OCI-LY7 (cell line): ENCODE measurements around the gene HERC3. TPM values are rescaled to one million over a fixed set of nuclear protein-coding genes. Genes with fewer than 3 reads are reported as not detected.
A peak's percentile ranks its signal among the peaks of the same experiment; 100 is the strongest.

ENCODE experiments used
- BruUV-seq: library from RNA; stranded (reverse); fragments of 400-500 nt; replicated peaks from 2 replicates; lab custom pipeline; 2021; lab: Mats Ljungman, UMichigan
- CTCF ChIA-PET: fragments of 300-600 bp; sonication (Branson Sonifier 250); formaldehyde crosslinking; loops from one replicate; lab custom pipeline; 2022; ENCODE audit warnings: antibody characterized with exemption; ENCODE audit not compliant: unreplicated experiment; lab: Charles Lee
- POLR2A ChIA-PET: fragments of 300-600 bp; sonication (Branson Sonifier 250); formaldehyde crosslinking; loops from one replicate; lab custom pipeline; 2022; ENCODE audit warnings: antibody characterized with exemption; lab: Charles Lee
- DNase-seq: peaks from one replicate; pipeline ENCODE4 v3.0.0-alpha.2; 2015; ENCODE audit warnings: low spot score
- H2AFZ ChIP-seq: fragments of 200-600 bp; sonication (generic), shearing (Covaris generic); 2 replicates; pipeline ENCODE4 v1.6.1; 2014; ENCODE audit warnings: mild to moderate bottlenecking, antibody characterized with exemption, low read length, moderate library complexity
- H3K27ac ChIP-seq: fragments of 200-600 bp; sonication (generic); 2 replicates; pipeline ENCODE4 v1.5.1; 2014; ENCODE audit warnings: mixed run types, low read depth, mild to moderate bottlenecking, moderate library complexity, low read length, inconsistent platforms; ENCODE audit not compliant: poor library complexity, severe bottlenecking
- H3K36me3 ChIP-seq: fragments of 200-600 bp; sonication (generic); 2 replicates; pipeline ENCODE4 v1.6.1; 2014; ENCODE audit warnings: mild to moderate bottlenecking, antibody characterized with exemption, low read length, moderate library complexity, mixed read lengths; ENCODE audit not compliant: insufficient read depth
- H3K4me1 ChIP-seq: fragments of 200-600 bp; sonication (generic); 2 replicates; pipeline ENCODE4 v1.5.1; 2014; ENCODE audit warnings: mild to moderate bottlenecking, low read length; ENCODE audit not compliant: insufficient read depth, poor library complexity, severe bottlenecking
- H3K4me2 ChIP-seq: fragments of 200-600 bp; sonication (generic); 2 replicates; pipeline ENCODE4 v1.6.1; 2014; ENCODE audit warnings: mild to moderate bottlenecking, low read length
- H3K4me3 ChIP-seq: fragments of 200-600 bp; sonication (generic); 2 replicates; pipeline ENCODE4 v1.5.1; 2014; ENCODE audit warnings: mild to moderate bottlenecking, low read depth, low read length; ENCODE audit not compliant: poor library complexity, severe bottlenecking
- H3K79me2 ChIP-seq: fragments of 200-600 bp; sonication (generic); 2 replicates; pipeline ENCODE4 v1.6.1; 2016; ENCODE audit warnings: low read depth, mild to moderate bottlenecking, low read length, moderate library complexity, mixed read lengths; ENCODE audit not compliant: insufficient read depth
- H3K9me2 ChIP-seq: fragments of 200-600 bp; sonication (generic); 2 replicates; pipeline ENCODE4 v1.6.1; 2016; ENCODE audit warnings: mild to moderate bottlenecking, low read length, mixed read lengths; ENCODE audit not compliant: insufficient read depth
- H3K9me3 ChIP-seq: fragments of 200-600 bp; sonication (generic); 2 replicates; pipeline ENCODE4 v1.6.1; 2014; ENCODE audit warnings: mild to moderate bottlenecking, mixed run types, low read length, mixed read lengths
- H4K20me1 ChIP-seq: fragments of 200-600 bp; sonication (generic); 2 replicates; pipeline ENCODE4 v1.6.1; 2014; ENCODE audit warnings: mild to moderate bottlenecking, antibody characterized with exemption, low read length, moderate library complexity, mixed read lengths; ENCODE audit not compliant: insufficient read depth
- CTCF ChIP-seq: fragments of 200-600 bp; sonication (generic); conservative IDR thresholded peaks from 2 replicates; pipeline ENCODE4 v1.5.1; 2014; ENCODE audit warnings: mild to moderate bottlenecking, antibody characterized with exemption, low read length, moderate library complexity, mixed read lengths
- EZH2phosphoT487 ChIP-seq: fragments of 200-600 bp; sonication (generic); IDR thresholded peaks from 2 replicates; pipeline ENCODE4 v1.6.1; 2018; ENCODE audit warnings: low read depth, borderline replicate concordance, mild to moderate bottlenecking, mixed run types, antibody characterized with exemption, low read length, moderate library complexity, mixed read lengths
- intact Hi-C: fragments of 100-400 bp; cut with micrococcal nuclease; formaldehyde crosslinking; loops from one replicate; pipeline ENCODE4 v1.10.0; 2022; ENCODE audit not compliant: unreplicated experiment
- total RNA-seq, 2 experiments: library from RNA; depleted of rRNA in 1 of 2; stranded (reverse); fragments of >200 nt in 1 of 2; shearing (Covaris generic) in 1 of 2; gene quantifications; 2 replicates each; pipeline ENCODE4 v1.2.3, GENCODE V29; 2014 to 2022

The HERC3 gene
- total RNA-seq, 2 experiments from 2014 or later: 9.2 to 22.9 TPM

- TF ChIP-seq EZH2phosphoT487: no peak
- TF ChIP-seq CTCF: no peak
- BruUV-seq: no TSS peak
- no peak overlapping the region for H3K27ac ChIP-seq
- H2AFZ ChIP-seq: no peak overlapping the region
- ChIA-PET POLR2A (no interaction called here), CTCF (no interaction called here)
- DNase-seq: no peak
- H3K4me3 ChIP-seq: no peak overlapping the region
- no peaks in the 10 kb centered on the region for H3K9me3 ChIP-seq
- H3K4me2 ChIP-seq: no peak overlapping the region
- H3K4me1 ChIP-seq: no peaks in the 10 kb centered on the region
- H3K36me3 ChIP-seq: no peaks in the 10 kb centered on the region
- no peaks in the 10 kb centered on the region for H3K79me2 ChIP-seq
- intact Hi-C loops: no loop called here
- H4K20me1 ChIP-seq: no peaks in the 10 kb centered on the region
- H3K9me2 ChIP-seq: no peaks in the 10 kb centered on the region
These were observed 101.5 kb downstream of the HERC3 start for GRCh38 chr4:88693792-88694191.

- H3K36me3 ChIP-seq: no peaks in the 10 kb centered on the region
- no TSS peak for BruUV-seq
- POLR2A ChIA-PET: interaction anchor here (0.6 to 0.9 kb wide), 2 partner anchors 8 to 28 kb away, joined by 3 read pairs; no protein-coding TSS in a partner anchor
- H4K20me1 ChIP-seq: no peaks in the 10 kb centered on the region
- no peaks in the 10 kb centered on the region for H3K9me2 ChIP-seq
- no peak for DNase-seq
- H3K4me1 ChIP-seq: no peaks in the 10 kb centered on the region
- no peak overlapping the region for H3K4me3 ChIP-seq
- no peaks in the 10 kb centered on the region for H3K9me3 ChIP-seq
- intact Hi-C loops: no loop called here
- no peak for TF ChIP-seq CTCF
- no peak for TF ChIP-seq EZH2phosphoT487
- no peaks in the 10 kb centered on the region for H3K79me2 ChIP-seq
- CTCF ChIA-PET: no interaction called here
- H3K27ac ChIP-seq: no peak overlapping the region
- H3K4me2 ChIP-seq: peak overlapping the region; percentile 34; the same call in 1 of the 2 replicates
- no peak overlapping the region for H2AFZ ChIP-seq
These were observed 104.3 kb downstream of the HERC3 start for GRCh38 chr4:88696630-88697029.

- peak overlapping the region; percentile 55 for H3K4me3 ChIP-seq
- no peaks in the 10 kb centered on the region for H3K36me3 ChIP-seq
- no peaks in the 10 kb centered on the region for H4K20me1 ChIP-seq
- POLR2A ChIA-PET: interaction anchor here (1.3 kb wide), 1 partner anchor 106 kb away, joined by 3 read pairs; no protein-coding TSS in a partner anchor
- CTCF ChIA-PET: no interaction called here
- DNase-seq: no peak
- peak overlapping the region; percentile 28; the same call in 1 of the 2 replicates for H2AFZ ChIP-seq
- H3K9me2 ChIP-seq: no peaks in the 10 kb centered on the region
- H3K4me1 ChIP-seq: no peaks in the 10 kb centered on the region
- H3K27ac ChIP-seq: no peak overlapping the region
- no peaks in the 10 kb centered on the region for H3K79me2 ChIP-seq
- H3K4me2 ChIP-seq: peak overlapping the region; percentile 34
- no peaks in the 10 kb centered on the region for H3K9me3 ChIP-seq
- TF ChIP-seq EZH2phosphoT487 (no peak), CTCF (no peak)
- intact Hi-C loops: no loop called here
- no TSS peak for BruUV-seq
These were observed 104.9 kb downstream of the HERC3 start for GRCh38 chr4:88697141-88697540.
